Panc1 (cell line): ENCODE measurements around the gene FYN. TPM values are rescaled to one million over a fixed set of nuclear protein-coding genes. Genes with fewer than 3 reads are reported as not detected.

Experiments
- ATAC-seq: fragments of 200-7000 bp; cut with Tn5 transposase; 2 replicates; pipeline ENCODE4 v1.9.1; 2020; ENCODE audit warnings: mild to moderate bottlenecking, moderate library complexity
- BruUV-seq: library from RNA; stranded (reverse); fragments of 400-500 nt; replicated peaks from 2 replicates; lab custom pipeline; 2021; lab: Mats Ljungman, UMichigan
- CTCF ChIA-PET: fragments of 300-600 bp; sonication (Branson Sonifier 250); formaldehyde crosslinking; loops from one replicate; lab custom pipeline; 2022; ENCODE audit warnings: antibody characterized with exemption; lab: Charles Lee
- POLR2A ChIA-PET: fragments of 300-600 bp; sonication (Branson Sonifier 250); formaldehyde crosslinking; loops from one replicate; lab custom pipeline; 2022; ENCODE audit warnings: antibody characterized with exemption; lab: Charles Lee
- DNase-seq: peaks from one replicate; pipeline ENCODE4 v3.0.0-alpha.2; 2010; ENCODE audit warnings: low read depth, low spot score
- H3K27ac ChIP-seq: 2 replicates; pipeline ENCODE4 v1.5.1; 2011; ENCODE audit warnings: mild to moderate bottlenecking, low read length, inconsistent platforms
- H3K27me3 ChIP-seq: fragments of 200-500 bp; sonication (Bioruptor generic); 2 replicates; pipeline ENCODE4 v1.6.0; 2014; ENCODE audit warnings: low read length, inconsistent platforms; ENCODE audit not compliant: control insufficient read depth, insufficient read depth
- H3K36me3 ChIP-seq: fragments of 200-500 bp; sonication (Bioruptor generic); 2 replicates; pipeline ENCODE4 v1.5.1; 2014; ENCODE audit warnings: inconsistent platforms, mild to moderate bottlenecking, low read length, moderate library complexity; ENCODE audit not compliant: control insufficient read depth, insufficient read depth
- H3K4me1 ChIP-seq: 2 replicates; pipeline ENCODE4 v1.5.1; 2011; ENCODE audit warnings: inconsistent platforms, mild to moderate bottlenecking, low read length, moderate library complexity; ENCODE audit not compliant: control insufficient read depth, insufficient read depth
- H3K4me3 ChIP-seq, 2 experiments: 2 replicates each; pipeline ENCODE4 v1.5.1; 2011 to 2012; ENCODE audit warnings: low read depth in 2 of 2, low read length in 2 of 2, mild to moderate bottlenecking in 2 of 2, inconsistent platforms in 1 of 2, moderate library complexity in 1 of 2
- H3K9me3 ChIP-seq: fragments of 200-500 bp; sonication (Bioruptor generic); 2 replicates; pipeline ENCODE4 v1.5.1; 2014; ENCODE audit warnings: low read depth, mild to moderate bottlenecking, inconsistent platforms, low read length, moderate library complexity; ENCODE audit not compliant: control insufficient read depth, insufficient read depth
- CTCF ChIP-seq: fragments of 450-650 bp; IDR thresholded peaks from 2 replicates; pipeline ENCODE4 v1.5.1; 2017; ENCODE audit warnings: mild to moderate bottlenecking
- POLR2AphosphoS5 ChIP-seq: IDR thresholded peaks from 2 replicates; pipeline ENCODE4 v1.6.1; 2012; ENCODE audit warnings: mild to moderate bottlenecking, low read depth, low read length, moderate library complexity
- REST ChIP-seq, 2 experiments: IDR thresholded peaks; 2 replicates each; pipeline ENCODE4 v1.6.1; 2011 to 2012; ENCODE audit warnings: low read depth in 2 of 2, control low read depth in 1 of 2, low read length in 1 of 2, mild to moderate bottlenecking in 1 of 2, moderate library complexity in 1 of 2; ENCODE audit not compliant: insufficient read depth in 1 of 2
- SIN3A ChIP-seq: IDR thresholded peaks from 2 replicates; pipeline ENCODE4 v1.6.1; 2012; ENCODE audit warnings: low read depth, mild to moderate bottlenecking, low read length, moderate library complexity, borderline replicate concordance; ENCODE audit not compliant: insufficient read depth
- TCF7L2 ChIP-seq: IDR thresholded peaks from 2 replicates; pipeline ENCODE4 v1.6.1; 2011; ENCODE audit warnings: mild to moderate bottlenecking, low read depth, low read length, inconsistent platforms
- in situ Hi-C: cut with HindIII; loops from 2 replicates; pipeline ENCODE4 v1.10.0; 2016; ENCODE audit warnings: low sequenced_read_pairs, low pct_unique_long_range_greater_than_20kb
- intact Hi-C: fragments of 100-400 bp; cut with micrococcal nuclease; formaldehyde crosslinking; loops from one replicate; pipeline ENCODE4 v1.10.0; 2022; ENCODE audit not compliant: unreplicated experiment
- total RNA-seq: library from RNA; stranded (reverse); gene quantifications from one replicate; pipeline ENCODE4 v1.2.1, GENCODE V29; 2021; ENCODE audit not compliant: unreplicated experiment

The FYN gene
- total RNA-seq, 1 experiment from 2014 or later = 4.2 TPM

GRCh38 chr6:111812060-111813038, 60.9 kb downstream of the FYN start:
- ATAC-seq = peak; percentile 27; the same call in 1 of the 2 replicates
- DNase-seq = no peak
- no peak for TF ChIP-seq POLR2AphosphoS5
- no peaks in the 10 kb centered on the region for H3K36me3 ChIP-seq
- intact Hi-C loops = no loop called here
- no peak overlapping the region for H3K27ac ChIP-seq
- BruUV-seq = no TSS peak
- H3K9me3 ChIP-seq = no peaks in the 10 kb centered on the region
- H3K4me3 ChIP-seq = no peak overlapping the region
- in situ Hi-C loops = no loop called here
- ChIA-PET CTCF (no interaction called here), POLR2A (interaction anchor here (0.6 kb wide), 1 partner anchor 158 kb away, joined by 9 read pairs; no protein-coding TSS in a partner anchor)
- peaks cover 12% of the 10 kb centered on the region for H3K27me3 ChIP-seq
- no peaks in the 10 kb centered on the region for H3K4me1 ChIP-seq

GRCh38 chr6:111810294-111811131, 62.7 kb downstream of the FYN start:
- ChIA-PET POLR2A (no interaction called here), CTCF (no interaction called here)
- Histone ChIP-seq H3K4me3 (no peak overlapping the region), H3K4me1 (no peaks in the 10 kb centered on the region), H3K27me3 (peaks cover 4% of the 10 kb centered on the region), H3K36me3 (no peaks in the 10 kb centered on the region), H3K9me3 (no peaks in the 10 kb centered on the region), H3K27ac (no peak overlapping the region)
- TF ChIP-seq CTCF (no peak), POLR2AphosphoS5 (no peak), TCF7L2 (no peak), REST (IDR thresholded peaks at IDR 0.05; ENCODE audit: insufficient read depth in 1 of 2, low read depth in 2 of 2, low read length in 1 of 2) (no peak), SIN3A (no peak)
- in situ Hi-C loops (no loop called here), intact Hi-C loops (no loop called here)
- DNase-seq (no peak), ATAC-seq (no peak)
- BruUV-seq = no TSS peak
